Fibroblast of the aortic adventitia (primary cell): ENCODE measurements around the gene OR2T34. TPM values are rescaled to one million over a fixed set of nuclear protein-coding genes. Genes with fewer than 3 reads are reported as not detected.
"Not testable (repeated sequence)": the region's sequence is repeated elsewhere in the genome, so short reads cannot be mapped to it uniquely, and the experiment has no call there.

Experiments
- DNase-seq: peaks from one replicate; pipeline ENCODE4 v3.0.0-alpha.2; 2010; ENCODE audit warnings: low read depth
- H3K4me3 ChIP-seq: 2 replicates; pipeline ENCODE4 v1.5.1; 2011; ENCODE audit warnings: low read depth, mild to moderate bottlenecking, control low read depth, low read length, moderate library complexity
- CTCF ChIP-seq: IDR thresholded peaks from 2 replicates; pipeline ENCODE4 v1.5.1; 2011; ENCODE audit warnings: mild to moderate bottlenecking, low read length, control low read depth, inconsistent platforms; ENCODE audit not compliant: insufficient read depth
- total RNA-seq: library from RNA; depleted of rRNA; stranded (reverse); fragments of >200 nt; gene quantifications from 2 replicates; pipeline ENCODE4 v1.2.3, GENCODE V29; 2012; ENCODE audit warnings: low replicate concordance

Gene OR2T34
- total RNA-seq, 1 donor = not detected

GRCh38 chr1:248589334-248589733 is 14.8 kb upstream of the OR2T34 start:
- no peak for TF ChIP-seq CTCF
- no peak overlapping the region for H3K4me3 ChIP-seq
- DNase-seq = no peak

GRCh38 chr1:248585266-248585665 is 10.7 kb upstream of the OR2T34 start:
- DNase-seq = no peak
- H3K4me3 ChIP-seq = no peak overlapping the region
- no peak for TF ChIP-seq CTCF

- no peak for TF ChIP-seq CTCF
- DNase-seq = no peak
- no peak overlapping the region for H3K4me3 ChIP-seq
Measured at GRCh38 chr1:248576260-248576980, 1.9 kb upstream of the OR2T34 start.

- DNase-seq, H3K4me3 ChIP-seq: not testable (repeated sequence)
Measured at GRCh38 chr1:248573856-248574255, 701 bp downstream of the OR2T34 start.

- not testable (repeated sequence) for DNase-seq, H3K4me3 ChIP-seq
Measured at GRCh38 chr1:248572049-248572448, 2.5 kb downstream of the OR2T34 start.

GRCh38 chr1:248570811-248571210 is 3.7 kb downstream of the OR2T34 start:
- H3K4me3 ChIP-seq, DNase-seq: not testable (repeated sequence)

- not testable (repeated sequence) for DNase-seq, H3K4me3 ChIP-seq
Measured at GRCh38 chr1:248569049-248569448, 5.5 kb downstream of the OR2T34 start.

GRCh38 chr1:248565530-248566373 is 8.8 kb downstream of the OR2T34 start:
- not testable (repeated sequence) for DNase-seq, H3K4me3 ChIP-seq

- H3K4me3 ChIP-seq, DNase-seq: not testable (repeated sequence)
Measured at GRCh38 chr1:248562672-248563071, 11.9 kb downstream of the OR2T34 start, which contains the start of gene OR2T29. Gene OR2T29 (minus strand): TSS chr1:248562772. CDS start chr1:248559491, 3,281 bp downstream.

GRCh38 chr1:248551027-248551426 is 23.5 kb downstream of the OR2T34 start:
- H3K4me3 ChIP-seq, DNase-seq: not testable (repeated sequence)

- DNase-seq, H3K4me3 ChIP-seq: not testable (repeated sequence)
Measured at GRCh38 chr1:248547383-248547782, 27.2 kb downstream of the OR2T34 start.

GRCh38 chr1:248537449-248537848 is 37.1 kb downstream of the OR2T34 start:
- DNase-seq, H3K4me3 ChIP-seq: not testable (repeated sequence)
